Activated T-helper 2 cell treated with anti-CD3 and anti-CD28 coated beads, Interferon-gamma antibody, Interleukin-2, Interleukin-4, amounts not matched to agents 10 μg/mL and 5 μg/mL and 100 μg/mL, durations not matched to agents 14 hours and 24 hours and 36 hours (primary cell): Measurements from ENCODE around the gene AP2A1. TPM values are rescaled to one million over a fixed set of nuclear protein-coding genes. Genes with fewer than 3 reads are reported as not detected.

Experiments used
- DNase-seq: peaks from one replicate; pipeline ENCODE4 v3.0.0; 2021; ENCODE audit warnings: low spot score
- H3K27ac Mint-ChIP-seq: one replicate; pipeline ENCODE4 v1.8.0; 2021; ENCODE audit warnings: mixed read lengths
- H3K27me3 Mint-ChIP-seq: one replicate; pipeline ENCODE4 v1.8.0; 2021; ENCODE audit warnings: low read depth, mixed read lengths
- H3K36me3 Mint-ChIP-seq: one replicate; pipeline ENCODE4 v1.8.0; 2021; ENCODE audit warnings: low read depth, mixed read lengths
- H3K4me1 Mint-ChIP-seq: one replicate; pipeline ENCODE4 v1.8.0; 2021; ENCODE audit warnings: low read depth, mixed read lengths
- H3K4me3 Mint-ChIP-seq: one replicate; pipeline ENCODE4 v1.8.0; 2021; ENCODE audit warnings: low read depth, mild to moderate bottlenecking, moderate library complexity, mixed read lengths
- H3K9me3 Mint-ChIP-seq: one replicate; pipeline ENCODE4 v1.8.0; 2021; ENCODE audit warnings: mixed read lengths
- intact Hi-C: fragments of 100-400 bp; cut with micrococcal nuclease; formaldehyde crosslinking; loops from one replicate; pipeline ENCODE4 v1.15.1; 2023
- total RNA-seq: library from RNA; stranded (reverse); gene quantifications from 2 replicates; pipeline ENCODE4 v1.2.3, GENCODE V29; 2022

AP2A1 gene
- total RNA-seq, 1 donor from 2014 or later, result 61.9 TPM

- DNase-seq, result no peak
- H3K27me3 Mint-ChIP-seq, result no peaks in the 10 kb centered on the region
- intact Hi-C loops, result no loop called here
- no peak overlapping the region for H3K27ac Mint-ChIP-seq
- H3K9me3 Mint-ChIP-seq, result no peaks in the 10 kb centered on the region
- H3K36me3 Mint-ChIP-seq, result peaks cover 6% of the 10 kb centered on the region
- H3K4me3 Mint-ChIP-seq, result no peak overlapping the region
- peaks cover 18% of the 10 kb centered on the region for H3K4me1 Mint-ChIP-seq
Measured at GRCh38 chr19:49770529-49770928, 3.7 kb downstream of the AP2A1 start.

GRCh38 chr19:49771674-49772139, 4.9 kb downstream of the AP2A1 start:
- Mint-ChIP-seq H3K9me3 (no peaks in the 10 kb centered on the region), H3K4me3 (no peak overlapping the region), H3K4me1 (peaks cover 12% of the 10 kb centered on the region), H3K27ac (no peak overlapping the region), H3K27me3 (no peaks in the 10 kb centered on the region), H3K36me3 (peaks cover 9% of the 10 kb centered on the region)
- intact Hi-C loops, result no loop called here
- DNase-seq, result no peak

GRCh38 chr19:49772850-49773432, 6.1 kb downstream of the AP2A1 start:
- intact Hi-C loops, result no loop called here
- no peaks in the 10 kb centered on the region for H3K9me3 Mint-ChIP-seq
- H3K36me3 Mint-ChIP-seq, result peaks cover 9% of the 10 kb centered on the region
- H3K4me3 Mint-ChIP-seq, result no peak overlapping the region
- no peak for DNase-seq
- no peak overlapping the region for H3K27ac Mint-ChIP-seq
- H3K27me3 Mint-ChIP-seq, result no peaks in the 10 kb centered on the region
- peaks cover 5% of the 10 kb centered on the region for H3K4me1 Mint-ChIP-seq

- no peak overlapping the region for H3K4me3 Mint-ChIP-seq
- peaks cover 9% of the 10 kb centered on the region for H3K36me3 Mint-ChIP-seq
- intact Hi-C loops, result no loop called here
- H3K9me3 Mint-ChIP-seq, result no peaks in the 10 kb centered on the region
- peak overlapping the region; percentile 48 for H3K27ac Mint-ChIP-seq
- no peak for DNase-seq
- no peaks in the 10 kb centered on the region for H3K27me3 Mint-ChIP-seq
- H3K4me1 Mint-ChIP-seq, result no peaks in the 10 kb centered on the region
Measured at GRCh38 chr19:49773663-49774350, 7.0 kb downstream of the AP2A1 start.

GRCh38 chr19:49774969-49775368, 8.2 kb downstream of the AP2A1 start:
- intact Hi-C loops, result no loop called here
- H3K4me1 Mint-ChIP-seq, result peaks cover under 1% of the 10 kb centered on the region
- H3K27me3 Mint-ChIP-seq, result no peaks in the 10 kb centered on the region
- no peaks in the 10 kb centered on the region for H3K9me3 Mint-ChIP-seq
- no peak overlapping the region for H3K4me3 Mint-ChIP-seq
- no peak for DNase-seq
- peaks cover 4% of the 10 kb centered on the region for H3K36me3 Mint-ChIP-seq
- no peak overlapping the region for H3K27ac Mint-ChIP-seq

GRCh38 chr19:49775742-49776370, 9.1 kb downstream of the AP2A1 start:
- Mint-ChIP-seq H3K9me3 (no peaks in the 10 kb centered on the region), H3K36me3 (peaks cover 8% of the 10 kb centered on the region), H3K27me3 (no peaks in the 10 kb centered on the region), H3K27ac (no peak overlapping the region), H3K4me3 (no peak overlapping the region), H3K4me1 (peaks cover 2% of the 10 kb centered on the region)
- no peak for DNase-seq
- intact Hi-C loops, result no loop called here

- Mint-ChIP-seq H3K27me3 (no peaks in the 10 kb centered on the region), H3K4me3 (no peak overlapping the region), H3K36me3 (peaks cover 11% of the 10 kb centered on the region), H3K4me1 (peaks cover 2% of the 10 kb centered on the region), H3K27ac (no peak overlapping the region), H3K9me3 (no peaks in the 10 kb centered on the region)
- intact Hi-C loops, result no loop called here
- DNase-seq, result no peak
Measured at GRCh38 chr19:49776371-49776764, 9.6 kb downstream of the AP2A1 start.

GRCh38 chr19:49779731-49780555, 13.1 kb downstream of the AP2A1 start:
- intact Hi-C loops, result no loop called here
- Mint-ChIP-seq H3K4me3 (no peak overlapping the region), H3K27ac (no peak overlapping the region)

GRCh38 chr19:49780861-49781260, 14.1 kb downstream of the AP2A1 start:
- H3K36me3 Mint-ChIP-seq, result peaks cover 42% of the 10 kb centered on the region
- no peak for DNase-seq
- intact Hi-C loops, result no loop called here
- no peaks in the 10 kb centered on the region for H3K9me3 Mint-ChIP-seq
- no peak overlapping the region for H3K27ac Mint-ChIP-seq
- H3K27me3 Mint-ChIP-seq, result no peaks in the 10 kb centered on the region
- peaks cover 2% of the 10 kb centered on the region for H3K4me1 Mint-ChIP-seq
- no peak overlapping the region for H3K4me3 Mint-ChIP-seq

More at GRCh38 chr19:49779731-49780555, 13.1 kb downstream of the AP2A1 start:
- no peaks in the 10 kb centered on the region for H3K27me3 Mint-ChIP-seq
- H3K36me3 Mint-ChIP-seq, result peaks cover 37% of the 10 kb centered on the region
- DNase-seq, result no peak
- no peaks in the 10 kb centered on the region for H3K9me3 Mint-ChIP-seq
- peaks cover 2% of the 10 kb centered on the region for H3K4me1 Mint-ChIP-seq

GRCh38 chr19:49781394-49781793, 14.6 kb downstream of the AP2A1 start:
- H3K4me3 Mint-ChIP-seq, result no peak overlapping the region
- no peaks in the 10 kb centered on the region for H3K9me3 Mint-ChIP-seq
- intact Hi-C loops, result no loop called here
- peaks cover 44% of the 10 kb centered on the region for H3K36me3 Mint-ChIP-seq
- H3K27me3 Mint-ChIP-seq, result no peaks in the 10 kb centered on the region
- peaks cover 2% of the 10 kb centered on the region for H3K4me1 Mint-ChIP-seq
- no peak overlapping the region for H3K27ac Mint-ChIP-seq
- DNase-seq, result no peak

GRCh38 chr19:49782515-49782914, 15.7 kb downstream of the AP2A1 start:
- peaks cover 47% of the 10 kb centered on the region for H3K36me3 Mint-ChIP-seq
- intact Hi-C loops, result no loop called here

GRCh38 chr19:49786376-49786820, 19.6 kb downstream of the AP2A1 start:
- no peak overlapping the region for H3K4me3 Mint-ChIP-seq
- H3K4me1 Mint-ChIP-seq, result no peaks in the 10 kb centered on the region
- H3K9me3 Mint-ChIP-seq, result no peaks in the 10 kb centered on the region
- no peaks in the 10 kb centered on the region for H3K27me3 Mint-ChIP-seq
- H3K27ac Mint-ChIP-seq, result no peak overlapping the region
- H3K36me3 Mint-ChIP-seq, result peaks cover 61% of the 10 kb centered on the region
- intact Hi-C loops, result no loop called here
- DNase-seq, result no peak

More at GRCh38 chr19:49782515-49782914, 15.7 kb downstream of the AP2A1 start:
- Mint-ChIP-seq H3K9me3 (no peaks in the 10 kb centered on the region), H3K27ac (no peak overlapping the region), H3K27me3 (no peaks in the 10 kb centered on the region), H3K4me3 (no peak overlapping the region), H3K4me1 (peaks cover 2% of the 10 kb centered on the region)
- no peak for DNase-seq
